CD4-positive, CD25-positive, alpha-beta regulatory T cell (primary cell): ENCODE data around the gene FIP1L1. TPM values are rescaled to one million over a fixed set of nuclear protein-coding genes. Genes with fewer than 3 reads are reported as not detected.

Experiments
- ATAC-seq, 2 donors: fragments of 150-1000 bp; cut with Tn5 transposase; one replicate each; pipeline ENCODE4 v1.10.0; 2021; ENCODE audit warnings: low read depth in 2 of 2, moderate number of reproducible peaks in 2 of 2, moderate library complexity in 1 of 2
- DNase-seq, 3 donors: peaks; one replicate each; pipeline versions ENCODE4 v3.0.0 to v3.0.0-alpha.2; 2012 to 2022; ENCODE audit warnings: mixed read lengths in 1 of 3
- H3K27ac ChIP-seq: one replicate; pipeline ENCODE4 v1.7.0; 2013; ENCODE audit warnings: mild to moderate bottlenecking, low read length; ENCODE audit not compliant: insufficient read depth, poor library complexity, severe bottlenecking
- H3K27me3 ChIP-seq: one replicate; pipeline ENCODE4 v1.7.0; 2013; ENCODE audit warnings: low read length; ENCODE audit not compliant: control insufficient read depth, insufficient read depth
- H3K36me3 ChIP-seq: one replicate; pipeline ENCODE4 v1.7.0; 2013; ENCODE audit warnings: mild to moderate bottlenecking, low read length, moderate library complexity; ENCODE audit not compliant: control insufficient read depth, insufficient read depth
- H3K4me1 ChIP-seq: 2 replicates; pipeline ENCODE4 v1.7.0; 2013; ENCODE audit warnings: mild to moderate bottlenecking, low read length; ENCODE audit not compliant: insufficient read depth, control insufficient read depth, poor library complexity, severe bottlenecking
- H3K4me3 ChIP-seq: one replicate; pipeline ENCODE4 v1.7.0; 2013; ENCODE audit warnings: low read depth, mild to moderate bottlenecking, low read length, moderate library complexity
- H3K9me3 ChIP-seq, 2 experiments: 1 replicate in 1 of 2; 2 replicates in 1 of 2; pipeline ENCODE4 v1.7.0; 2013; ENCODE audit warnings: low read length in 2 of 2, mild to moderate bottlenecking in 1 of 2, moderate library complexity in 1 of 2; ENCODE audit not compliant: control insufficient read depth in 2 of 2
- H3K27ac Mint-ChIP-seq, 3 donors: one replicate each; pipeline ENCODE4 v1.8.0; 2020 to 2022; ENCODE audit warnings: mild to moderate bottlenecking in 3 of 3, mixed read lengths in 3 of 3, moderate library complexity in 2 of 3
- H3K27me3 Mint-ChIP-seq: one replicate; pipeline ENCODE4 v1.8.0; 2022; ENCODE audit warnings: mild to moderate bottlenecking, mixed read lengths
- H3K36me3 Mint-ChIP-seq: one replicate; pipeline ENCODE4 v1.8.0; 2020; ENCODE audit warnings: mixed read lengths
- H3K4me1 Mint-ChIP-seq, 4 donors: one replicate each; pipeline ENCODE4 v1.8.0; 2020 to 2022; ENCODE audit warnings: mixed read lengths in 4 of 4, mild to moderate bottlenecking in 1 of 4
- H3K4me3 Mint-ChIP-seq, 4 donors: one replicate each; pipeline ENCODE4 v1.8.0; 2020 to 2022; ENCODE audit warnings: mild to moderate bottlenecking in 4 of 4, mixed read lengths in 4 of 4, moderate library complexity in 3 of 4
- H3K9me3 Mint-ChIP-seq, 7 donors: one replicate each; pipeline ENCODE4 v1.8.0; 2020 to 2022; ENCODE audit warnings: mixed read lengths in 7 of 7, mild to moderate bottlenecking in 3 of 7, moderate library complexity in 2 of 7
- polyA plus RNA-seq, 4 donors: library from polyadenylated mRNA; unstranded; fragments of 300-500 nt; fragmentation: Illumina TruSeq; gene quantifications; one replicate each; pipeline ENCODE4 v1.2.3, GENCODE V29; 2021
- total RNA-seq: library from RNA; stranded (reverse); gene quantifications from one replicate; pipeline ENCODE4 v1.2.3, GENCODE V29; 2022

FIP1L1 gene
- total and polyA plus RNA-seq, 5 donors from 2014 or later, result 68.7 to 78.1 (median 70.9) TPM

DNA sequence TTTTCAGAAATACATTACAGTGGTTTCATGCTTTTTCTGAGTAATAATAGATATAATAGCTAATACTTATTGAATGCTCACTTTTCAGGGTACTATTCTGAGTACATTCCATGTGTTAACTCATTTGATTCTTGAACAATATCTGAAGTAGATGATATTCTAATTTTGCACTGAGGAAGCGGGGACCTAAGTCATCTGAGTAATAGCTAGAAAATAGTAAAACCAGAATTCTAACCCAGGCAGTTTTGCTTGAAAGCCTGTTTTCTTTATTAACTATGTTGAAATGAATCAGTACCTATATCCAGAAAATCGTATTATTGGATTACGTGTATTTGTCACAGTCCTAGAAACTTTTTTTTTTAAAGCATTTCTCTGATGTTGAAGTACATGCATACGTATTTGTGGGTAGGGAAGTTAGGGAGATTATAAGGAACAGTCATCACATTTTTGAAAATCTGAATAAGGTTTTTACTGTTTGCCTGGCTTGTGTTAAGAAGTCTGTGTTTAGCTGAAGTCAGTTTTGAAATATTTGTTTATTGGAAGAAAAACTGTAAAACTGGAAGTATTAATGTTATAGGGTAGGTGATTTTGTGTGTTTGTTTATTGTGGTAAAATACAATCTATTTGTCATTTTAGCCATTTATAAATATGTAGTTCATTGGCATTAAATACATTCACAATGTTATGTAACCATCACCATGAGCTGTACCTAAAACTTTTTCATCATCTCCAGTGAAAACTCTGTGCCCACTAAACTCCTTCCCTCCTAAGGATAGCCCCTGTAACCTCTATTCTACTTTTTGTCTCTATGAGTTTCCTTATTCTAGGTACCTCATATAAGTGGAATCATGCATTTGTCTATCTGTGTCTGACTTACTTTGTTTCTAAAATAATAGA is 55.3 kb downstream of the FIP1L1 start:
- peak in 1 of 3 donors; percentile 21 for DNase-seq
- Histone ChIP-seq H3K4me3 (no peak overlapping the region), H3K36me3 (peaks cover 56% of the 10 kb centered on the region), H3K4me1 (peaks cover 3% of the 10 kb centered on the region), H3K9me3 (no peaks in the 10 kb centered on the region), H3K27ac (no peak overlapping the region), H3K27me3 (no peaks in the 10 kb centered on the region)
- H3K36me3 Mint-ChIP-seq, result peaks cover 47% of the 10 kb centered on the region
- peak overlapping the region in 1 of 3 donors; percentile 58 for H3K27ac Mint-ChIP-seq
- H3K4me1 Mint-ChIP-seq, result peaks cover 26 to 40% (median 29%) of the 10 kb centered on the region in 4 donors
- H3K27me3 Mint-ChIP-seq, result no peaks in the 10 kb centered on the region
- ATAC-seq, result no peak
- H3K4me3 Mint-ChIP-seq, result no peak overlapping the region
- no peaks in the 10 kb centered on the region for H3K9me3 Mint-ChIP-seq

DNA sequence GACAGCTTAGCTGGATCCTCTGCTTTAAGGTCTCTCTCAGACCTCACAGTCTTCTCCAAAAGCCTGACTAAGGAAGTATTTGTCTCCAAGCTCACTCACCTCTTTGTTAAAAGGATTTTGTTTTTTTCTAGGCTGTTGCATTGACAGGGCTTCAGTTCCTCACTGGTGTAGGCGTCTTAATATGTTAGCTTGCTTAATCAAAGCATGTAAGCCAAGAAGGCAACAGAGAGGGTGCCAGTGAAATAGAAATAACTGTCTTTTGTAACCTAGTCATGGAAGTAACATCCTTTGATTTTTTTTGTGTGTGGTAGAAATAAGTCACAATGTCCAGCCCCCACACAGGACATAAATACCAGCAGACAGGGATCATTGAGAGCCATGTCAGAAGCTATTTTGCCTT is 58.8 kb downstream of the FIP1L1 start:
- H3K27me3 Mint-ChIP-seq, result no peaks in the 10 kb centered on the region
- no peak overlapping the region for H3K27ac Mint-ChIP-seq
- no peak overlapping the region for H3K4me3 Mint-ChIP-seq
- peaks cover 44% of the 10 kb centered on the region for H3K36me3 Mint-ChIP-seq
- ATAC-seq (no peak), DNase-seq (no peak)
- H3K4me1 Mint-ChIP-seq, result peaks cover 23 to 33% (median 27%) of the 10 kb centered on the region in 4 donors
- no peaks in the 10 kb centered on the region for H3K9me3 ChIP-seq
- H3K27me3 ChIP-seq, result no peaks in the 10 kb centered on the region
- no peak overlapping the region for H3K27ac ChIP-seq
- H3K9me3 Mint-ChIP-seq, result no peaks in the 10 kb centered on the region
- peaks cover 44% of the 10 kb centered on the region for H3K36me3 ChIP-seq
- no peak overlapping the region for H3K4me3 ChIP-seq
- H3K4me1 ChIP-seq, result no peaks in the 10 kb centered on the region

DNA sequence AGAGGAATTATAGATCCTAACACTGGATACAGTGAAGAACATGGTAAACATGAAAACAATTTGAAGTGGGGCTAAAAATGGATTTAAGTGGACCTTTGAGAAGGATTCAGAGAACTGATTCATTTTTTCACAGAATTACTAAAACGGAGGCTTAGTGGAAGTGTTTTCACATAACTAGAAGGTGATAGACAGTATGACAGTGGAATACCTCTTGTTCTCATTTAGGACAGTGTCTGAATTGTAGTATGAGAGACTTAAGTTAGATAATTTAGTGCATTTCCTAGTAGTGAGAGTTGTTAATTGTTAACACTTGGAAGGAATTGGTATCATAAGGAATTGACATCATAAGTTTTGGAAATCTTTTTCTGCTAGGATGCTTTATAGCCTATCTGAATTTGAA is 64.1 kb downstream of the FIP1L1 start:
- peaks cover 10 to 35% (median 20%) of the 10 kb centered on the region in 4 donors for H3K4me1 Mint-ChIP-seq
- H3K9me3 Mint-ChIP-seq, result peaks cover 0 to 1% (median 0%) of the 10 kb centered on the region in 7 donors
- Histone ChIP-seq H3K36me3 (peaks cover 60% of the 10 kb centered on the region), H3K27me3 (no peaks in the 10 kb centered on the region), H3K4me3 (no peak overlapping the region), H3K9me3 (no peaks in the 10 kb centered on the region), H3K4me1 (no peaks in the 10 kb centered on the region), H3K27ac (no peak overlapping the region)
- peaks cover 62% of the 10 kb centered on the region for H3K36me3 Mint-ChIP-seq
- H3K4me3 Mint-ChIP-seq, result no peak overlapping the region
- peak overlapping the region in 1 of 3 donors; percentile 3 for H3K27ac Mint-ChIP-seq
- DNase-seq, result no peak
- ATAC-seq, result no peak
- no peaks in the 10 kb centered on the region for H3K27me3 Mint-ChIP-seq

DNA sequence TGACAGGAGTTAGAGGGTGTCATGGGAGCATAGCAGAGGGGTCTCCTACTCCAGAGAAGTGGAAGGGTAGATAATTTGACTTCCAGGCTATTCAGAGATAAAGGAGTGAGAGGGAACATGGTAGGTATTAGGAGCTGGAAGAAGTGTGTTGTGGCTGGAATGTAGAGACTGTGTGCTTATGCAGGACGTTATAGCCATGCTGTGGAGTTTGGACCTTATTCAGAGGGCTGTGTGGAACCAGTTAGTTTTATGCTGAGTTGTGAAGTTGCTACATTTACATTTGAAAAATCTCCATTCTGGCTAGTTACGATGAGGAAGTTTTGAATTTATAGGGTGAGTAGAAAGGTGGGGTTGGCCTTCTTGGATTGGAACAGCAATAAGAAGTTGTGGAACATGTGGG is 67.5 kb downstream of the FIP1L1 start:
- no peak overlapping the region for H3K27ac Mint-ChIP-seq
- H3K4me3 Mint-ChIP-seq, result no peak overlapping the region

DNA sequence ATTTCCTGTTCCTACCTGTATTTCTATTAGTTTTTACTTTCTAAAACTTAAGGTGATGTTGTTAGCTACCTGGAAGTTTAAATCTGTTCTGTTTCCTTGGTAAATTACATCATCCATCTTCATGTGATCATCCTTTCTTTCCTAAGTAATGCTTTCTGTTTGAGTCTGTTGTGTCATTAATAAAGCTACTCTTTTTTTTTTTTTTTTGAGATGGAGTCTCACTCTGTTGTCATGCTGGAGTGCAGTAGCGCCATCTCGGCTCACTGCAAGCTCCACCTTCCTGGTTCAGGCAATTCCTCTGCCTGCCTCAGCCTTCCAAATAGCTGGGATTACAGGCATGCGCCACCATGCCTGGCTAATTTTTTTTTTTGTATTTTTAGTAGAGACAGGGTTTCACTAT is 73.3 kb downstream of the FIP1L1 start:
- Histone ChIP-seq H3K36me3 (peaks cover 63% of the 10 kb centered on the region), H3K9me3 (no peaks in the 10 kb centered on the region), H3K4me1 (no peaks in the 10 kb centered on the region), H3K27ac (no peak overlapping the region), H3K27me3 (no peaks in the 10 kb centered on the region), H3K4me3 (no peak overlapping the region)
- H3K36me3 Mint-ChIP-seq, result peaks cover 50% of the 10 kb centered on the region
- H3K4me3 Mint-ChIP-seq, result no peak overlapping the region
- H3K9me3 Mint-ChIP-seq, result no peaks in the 10 kb centered on the region
- DNase-seq (no peak), ATAC-seq (no peak)
- no peak overlapping the region for H3K27ac Mint-ChIP-seq
- H3K27me3 Mint-ChIP-seq, result no peaks in the 10 kb centered on the region
- peaks cover 14 to 27% (median 22%) of the 10 kb centered on the region in 4 donors for H3K4me1 Mint-ChIP-seq

More for the DNA sequence above, 67.5 kb downstream of the FIP1L1 start:
- H3K27me3 ChIP-seq, result no peaks in the 10 kb centered on the region
- peaks cover 68% of the 10 kb centered on the region for H3K36me3 ChIP-seq
- H3K9me3 Mint-ChIP-seq, result peaks cover 0 to 1% (median 0%) of the 10 kb centered on the region in 7 donors
- ATAC-seq (no peak), DNase-seq (no peak)
- H3K27ac ChIP-seq, result no peak overlapping the region
- H3K36me3 Mint-ChIP-seq, result peaks cover 55% of the 10 kb centered on the region
- no peaks in the 10 kb centered on the region for H3K27me3 Mint-ChIP-seq
- H3K4me1 Mint-ChIP-seq, result peaks cover 20 to 39% (median 28%) of the 10 kb centered on the region in 4 donors
- H3K4me1 ChIP-seq, result no peaks in the 10 kb centered on the region
- H3K9me3 ChIP-seq, result no peaks in the 10 kb centered on the region
- H3K4me3 ChIP-seq, result no peak overlapping the region

DNA sequence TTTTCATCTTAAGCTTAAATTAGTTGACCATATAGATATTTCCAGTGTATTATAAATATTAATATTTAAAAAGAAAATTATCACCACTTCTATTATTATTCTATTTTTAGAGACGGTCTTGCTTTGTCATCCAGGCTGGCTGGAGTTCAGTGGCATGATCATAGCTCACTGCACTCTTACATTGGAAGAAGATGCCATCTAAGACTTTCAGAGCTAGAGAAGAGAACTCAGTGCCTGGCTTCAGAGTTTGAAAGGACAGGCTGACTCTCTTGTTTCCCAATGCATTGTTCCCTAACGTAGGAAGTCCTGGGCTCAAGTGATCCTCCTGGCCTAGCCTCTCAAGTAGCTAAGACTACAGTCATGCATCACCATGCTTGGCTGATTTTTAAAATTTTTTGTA is 75.9 kb downstream of the FIP1L1 start:
- Mint-ChIP-seq H3K9me3 (no peaks in the 10 kb centered on the region), H3K36me3 (peaks cover 42% of the 10 kb centered on the region), H3K4me1 (peaks cover 4 to 14% (median 10%) of the 10 kb centered on the region in 4 donors), H3K4me3 (no peak overlapping the region), H3K27me3 (no peaks in the 10 kb centered on the region), H3K27ac (no peak overlapping the region)
- H3K36me3 ChIP-seq, result peaks cover 68% of the 10 kb centered on the region
- no peaks in the 10 kb centered on the region for H3K27me3 ChIP-seq
- H3K4me1 ChIP-seq, result no peaks in the 10 kb centered on the region
- no peaks in the 10 kb centered on the region for H3K9me3 ChIP-seq
- no peak overlapping the region for H3K4me3 ChIP-seq
- DNase-seq (no peak), ATAC-seq (no peak)
- no peak overlapping the region for H3K27ac ChIP-seq

DNA sequence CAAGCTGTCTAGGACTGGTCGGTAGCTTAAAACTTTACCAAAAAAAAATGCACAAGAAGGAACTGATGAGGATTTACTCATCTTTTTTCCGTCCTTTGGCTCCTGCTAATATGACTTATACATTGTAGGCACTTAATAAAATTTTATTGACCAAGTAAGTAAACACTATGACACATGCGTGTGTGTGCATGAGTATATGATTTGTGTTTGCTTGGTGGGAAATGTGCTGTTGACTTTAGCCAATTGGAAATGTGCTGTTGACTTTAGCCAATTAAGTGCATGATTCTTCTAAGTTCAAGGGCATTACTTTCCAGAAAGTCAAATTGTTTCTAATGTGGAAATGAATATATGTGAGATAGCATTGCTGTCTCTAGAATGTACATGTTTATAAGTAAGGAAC is 78.3 kb downstream of the FIP1L1 start:
- Histone ChIP-seq H3K4me1 (no peaks in the 10 kb centered on the region), H3K4me3 (no peak overlapping the region), H3K9me3 (no peaks in the 10 kb centered on the region), H3K36me3 (peaks cover 87% of the 10 kb centered on the region), H3K27ac (no peak overlapping the region), H3K27me3 (no peaks in the 10 kb centered on the region)
- DNase-seq (no peak), ATAC-seq (no peak)
- Mint-ChIP-seq H3K9me3 (no peaks in the 10 kb centered on the region), H3K4me3 (no peak overlapping the region), H3K27me3 (no peaks in the 10 kb centered on the region), H3K27ac (no peak overlapping the region), H3K4me1 (peaks cover 0 to 3% (median 0%) of the 10 kb centered on the region in 4 donors), H3K36me3 (peaks cover 56% of the 10 kb centered on the region)

DNA sequence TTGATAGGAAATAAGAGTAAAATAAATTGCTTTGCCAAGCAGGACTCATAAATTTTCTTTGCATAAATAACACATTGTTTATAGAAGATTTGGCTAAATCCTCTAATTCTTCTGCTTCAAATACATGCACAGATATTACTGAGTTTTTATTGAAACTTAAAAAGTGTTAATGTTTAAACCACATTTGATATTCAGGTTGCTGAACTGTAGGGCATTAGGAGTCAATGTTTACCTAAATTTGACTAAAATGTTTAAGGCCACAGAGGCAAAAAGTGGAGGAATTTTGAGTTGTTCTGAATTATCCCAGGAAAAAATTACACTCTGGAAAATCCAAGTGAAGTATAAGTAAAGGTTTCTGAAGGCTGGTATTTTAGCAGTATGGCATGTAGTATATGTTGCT is 78.7 kb downstream of the FIP1L1 start:
- Histone ChIP-seq H3K27me3 (no peaks in the 10 kb centered on the region), H3K4me1 (no peaks in the 10 kb centered on the region), H3K4me3 (no peak overlapping the region), H3K27ac (no peak overlapping the region), H3K36me3 (peaks cover 91% of the 10 kb centered on the region), H3K9me3 (no peaks in the 10 kb centered on the region)
- Mint-ChIP-seq H3K4me3 (no peak overlapping the region), H3K4me1 (peaks cover 0 to under 1% (median 0%) of the 10 kb centered on the region in 4 donors), H3K27me3 (no peaks in the 10 kb centered on the region), H3K36me3 (peaks cover 57% of the 10 kb centered on the region), H3K27ac (no peak overlapping the region), H3K9me3 (no peaks in the 10 kb centered on the region)
- no peak for ATAC-seq
- no peak for DNase-seq
